Stimulated activated CD4-positive, alpha-beta T cell treated with anti-CD3 and anti-CD28 coated beads, TNF-alpha, amount 100 ng/mL, for 48 hours (primary cell): ENCODE data around the gene SIL1.
"Not testable (repeated sequence)": the region's sequence is repeated elsewhere in the genome, so short reads cannot be mapped to it uniquely, and the experiment has no call there.

Experiments
- DNase-seq, 3 donors: peaks; one replicate each; pipeline ENCODE4 v3.0.0-alpha.2; 2020; ENCODE audit warnings: low read depth in 3 of 3

The SIL1 gene

DNA sequence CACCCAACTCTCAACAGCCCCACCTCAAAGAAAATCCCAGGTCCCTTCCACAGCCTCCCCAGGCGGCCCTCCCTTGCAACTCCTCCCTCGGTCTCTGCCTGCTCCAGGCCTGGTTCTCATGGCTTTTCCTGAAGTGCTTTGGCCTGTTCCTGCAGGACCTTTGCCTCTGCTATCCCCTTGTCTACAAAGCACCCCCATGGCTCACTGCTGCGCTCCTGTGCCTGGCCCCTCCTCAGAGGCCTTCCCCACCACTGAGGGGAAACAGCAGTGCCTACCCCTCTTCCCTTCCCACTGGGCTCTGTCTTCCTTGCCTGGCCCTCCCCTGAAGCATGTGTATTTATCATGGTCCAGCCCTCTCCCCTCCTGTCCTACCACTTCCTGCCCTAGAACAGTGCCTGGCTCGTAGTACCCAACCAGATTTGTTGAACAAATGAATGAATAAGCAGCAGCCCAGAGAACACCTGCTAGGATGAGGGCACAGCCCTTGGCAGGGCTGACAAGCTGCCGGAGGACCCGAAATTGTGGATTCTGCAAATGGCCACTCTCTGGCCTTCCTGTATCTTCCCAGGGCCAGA lies 254.5 kb downstream of the SIL1 start:
- no peak for DNase-seq

DNA sequence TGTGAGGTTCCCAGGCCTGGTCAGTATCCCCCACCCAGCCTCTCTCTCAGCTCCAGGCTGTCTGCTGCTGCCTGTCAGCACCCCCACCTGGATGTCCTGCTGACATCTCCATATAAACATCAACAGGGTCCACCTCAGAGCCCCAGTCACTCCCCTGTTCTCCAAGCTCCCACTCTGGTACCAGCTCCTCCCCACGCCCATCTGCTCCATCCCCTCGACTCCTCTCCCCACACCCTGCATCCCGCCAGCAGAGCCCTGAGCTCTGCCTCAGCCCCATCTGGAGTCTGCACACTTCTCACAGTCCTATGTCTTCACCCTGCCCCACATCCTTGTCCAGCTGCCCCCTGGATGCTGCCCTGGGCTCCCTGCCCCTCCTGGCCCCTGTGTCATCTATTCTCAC lies 255.3 kb downstream of the SIL1 start:
- DNase-seq, result no peak

DNA sequence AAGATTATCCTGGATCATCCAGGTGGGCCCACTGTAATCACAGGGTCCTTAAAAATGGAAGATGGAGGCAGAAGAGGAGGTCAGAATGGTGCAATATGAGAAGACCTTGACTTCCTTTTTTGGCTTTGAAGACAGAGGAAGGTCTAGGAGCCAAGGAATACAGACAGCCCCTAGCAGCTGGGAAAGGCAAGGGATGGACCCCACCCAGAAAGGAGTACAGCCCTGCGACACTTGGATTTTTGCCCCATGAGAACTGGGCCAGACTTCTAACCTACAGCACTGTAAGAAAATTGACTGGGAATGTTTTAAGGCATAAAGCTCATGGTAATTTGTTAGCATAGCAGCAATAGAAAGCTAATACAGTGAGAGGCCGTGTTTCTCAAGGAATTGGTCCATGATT lies 256.1 kb downstream of the SIL1 start:
- no peak for DNase-seq

DNA sequence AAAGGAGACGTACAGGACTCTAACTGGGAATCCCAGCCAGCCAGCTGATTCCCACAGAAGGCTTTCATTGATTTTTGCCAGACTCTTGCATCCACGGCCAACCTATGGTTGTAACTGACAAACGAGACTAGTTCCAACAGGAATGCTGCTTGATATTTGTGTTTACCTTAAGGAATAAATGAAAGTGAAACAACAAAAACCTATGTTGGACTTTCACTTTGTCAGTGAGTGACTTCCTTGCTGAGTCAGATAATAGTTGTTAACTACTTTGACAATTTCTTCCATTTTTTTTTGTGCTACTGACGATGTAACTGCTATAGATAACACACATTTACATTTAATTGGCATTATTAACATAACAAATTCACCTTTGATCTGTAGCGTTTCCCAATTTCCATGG lies 259.6 kb downstream of the SIL1 start:
- DNase-seq, result no peak

DNA sequence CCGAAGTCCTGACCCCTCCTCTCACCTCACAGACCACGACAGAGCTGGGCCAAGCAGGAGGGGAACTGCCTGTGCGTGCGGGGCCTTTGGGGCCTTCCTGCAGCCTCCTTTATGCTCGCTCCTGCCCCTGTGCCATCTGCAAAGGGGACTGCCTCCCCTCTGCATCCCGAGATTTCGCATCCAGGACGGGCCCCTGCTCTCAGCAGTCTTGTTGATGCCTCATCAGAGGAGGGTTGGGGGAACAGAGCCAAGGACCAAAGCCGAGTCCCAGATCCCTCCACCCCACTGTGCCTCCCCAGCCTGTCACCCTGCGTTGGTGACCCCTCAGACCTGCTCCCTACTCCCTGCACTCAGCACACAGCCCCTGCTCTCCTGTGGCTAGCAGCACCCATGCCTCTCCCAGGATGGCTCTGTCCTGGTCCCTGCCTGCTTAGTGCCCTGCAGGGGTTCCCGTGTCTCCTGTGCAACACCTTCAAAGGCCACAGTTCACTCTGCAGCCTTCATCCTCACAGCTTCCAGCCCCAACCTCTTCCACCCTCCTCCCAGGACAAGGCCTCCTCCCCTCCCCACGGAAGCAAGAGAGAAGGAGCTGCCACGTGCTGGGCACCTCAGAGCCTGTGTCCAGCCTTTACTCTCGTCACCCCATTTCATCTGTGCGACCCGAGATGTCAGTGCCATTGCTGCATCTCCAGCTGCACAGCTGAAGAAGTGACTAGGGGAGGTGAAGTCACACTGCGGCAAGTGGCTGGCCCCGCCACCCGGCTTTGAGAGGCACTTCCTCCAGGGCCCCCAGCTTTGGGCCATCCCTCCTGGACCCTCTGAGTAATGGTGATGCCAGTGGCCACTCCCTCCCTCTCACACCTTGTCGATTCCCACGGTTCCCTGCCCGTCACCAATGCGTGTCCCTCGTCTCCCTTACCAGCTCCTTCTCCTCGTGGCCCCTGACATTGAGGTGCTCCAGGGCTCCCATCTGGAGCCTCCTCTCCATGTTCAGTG lies 260.5 kb downstream of the SIL1 start:
- no peak for DNase-seq

DNA sequence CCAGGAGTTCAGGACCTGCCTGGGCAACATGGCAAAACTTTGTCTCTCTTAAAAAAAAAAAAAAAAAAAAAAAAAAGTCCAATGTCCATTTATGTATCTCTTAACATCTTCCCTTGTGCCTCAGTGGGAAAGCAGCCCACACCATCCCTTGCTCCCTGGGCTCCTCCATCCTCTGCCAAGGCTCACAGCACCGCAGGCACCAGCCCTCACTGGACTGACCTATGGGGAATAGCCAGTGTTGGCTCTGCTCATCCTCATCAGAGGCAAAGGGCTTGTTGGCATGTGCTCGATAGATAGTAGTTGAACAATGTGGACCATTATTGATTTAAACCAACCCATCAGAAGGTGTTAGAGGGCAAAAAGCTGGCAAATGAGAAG lies 261.2 kb downstream of the SIL1 start:
- DNase-seq, result no peak

DNA sequence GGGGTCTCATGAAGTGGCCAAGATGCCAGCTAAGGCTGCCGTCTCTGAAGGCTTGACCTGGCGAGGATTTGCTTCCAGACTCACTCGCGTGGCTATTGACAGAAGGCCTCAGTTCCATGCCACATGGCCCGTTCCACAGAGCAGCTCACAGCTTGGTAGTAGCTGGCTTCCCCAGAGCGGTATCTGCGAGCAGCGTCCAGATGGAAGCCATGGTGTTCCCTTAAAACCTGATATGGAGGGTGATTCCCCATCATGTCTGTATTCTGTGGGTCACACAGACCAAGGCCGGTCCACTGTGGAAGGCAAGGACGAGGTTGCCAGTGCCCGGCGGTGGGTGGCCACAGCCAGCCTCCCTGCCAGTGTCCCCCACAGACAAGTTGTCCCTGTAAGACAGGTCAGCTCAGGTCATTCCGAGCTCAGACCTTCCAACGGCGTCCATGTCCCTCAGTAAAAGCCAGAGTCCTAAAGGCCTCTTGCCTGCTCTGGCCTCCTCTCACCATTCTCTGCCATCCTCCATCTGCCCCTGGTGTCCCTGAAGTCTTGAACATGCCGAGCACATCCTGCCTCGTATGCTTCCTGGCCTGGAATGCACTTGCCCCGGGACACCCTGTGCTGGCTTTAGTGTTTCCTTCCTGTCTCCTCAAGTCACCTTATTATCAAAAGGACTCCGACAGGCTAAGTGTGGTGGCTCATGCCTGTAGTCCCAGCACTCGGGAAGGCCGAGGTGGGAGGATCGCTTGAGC lies 261.8 kb downstream of the SIL1 start:
- no peak for DNase-seq

DNA sequence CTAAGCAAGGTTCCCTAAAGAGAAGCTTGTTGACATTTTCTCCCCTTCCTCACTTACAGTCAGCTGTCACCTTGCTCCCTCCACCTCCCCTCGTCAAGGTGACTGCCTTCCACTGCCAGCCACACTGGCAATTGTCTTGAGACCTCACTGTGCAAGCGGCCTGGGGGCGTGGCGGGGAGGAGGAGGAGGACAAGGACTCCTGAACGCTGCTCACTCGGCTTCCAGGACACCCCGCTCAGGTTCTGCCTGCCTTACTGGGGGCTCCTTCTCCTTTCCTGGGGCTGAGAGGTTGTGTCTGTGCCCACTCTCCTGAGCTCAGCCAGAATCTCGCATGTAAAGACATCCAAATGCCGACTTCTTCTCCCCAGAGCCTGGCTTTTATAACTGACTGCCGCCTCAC lies 262.7 kb downstream of the SIL1 start:
- DNase-seq, result no peak

DNA sequence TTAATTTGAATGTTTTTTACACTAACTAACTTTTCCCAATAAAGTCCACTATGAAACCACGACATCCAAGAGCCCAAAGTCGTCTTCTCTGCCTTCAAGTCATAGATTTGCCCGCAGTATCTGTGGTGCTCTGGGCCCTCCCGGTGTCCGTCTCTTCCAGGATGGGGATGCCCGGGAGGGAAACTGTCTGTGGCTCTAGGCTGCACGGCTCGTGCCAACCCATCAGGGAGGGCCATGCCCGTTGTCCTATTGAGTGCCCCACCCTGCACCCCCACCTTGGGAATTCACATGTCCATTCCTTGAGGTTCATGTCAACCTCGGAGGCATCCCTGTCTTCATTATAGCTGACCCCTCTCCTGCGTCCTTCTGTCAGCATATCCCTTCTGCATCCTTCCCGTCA lies 263.2 kb downstream of the SIL1 start:
- DNase-seq, result no peak

DNA sequence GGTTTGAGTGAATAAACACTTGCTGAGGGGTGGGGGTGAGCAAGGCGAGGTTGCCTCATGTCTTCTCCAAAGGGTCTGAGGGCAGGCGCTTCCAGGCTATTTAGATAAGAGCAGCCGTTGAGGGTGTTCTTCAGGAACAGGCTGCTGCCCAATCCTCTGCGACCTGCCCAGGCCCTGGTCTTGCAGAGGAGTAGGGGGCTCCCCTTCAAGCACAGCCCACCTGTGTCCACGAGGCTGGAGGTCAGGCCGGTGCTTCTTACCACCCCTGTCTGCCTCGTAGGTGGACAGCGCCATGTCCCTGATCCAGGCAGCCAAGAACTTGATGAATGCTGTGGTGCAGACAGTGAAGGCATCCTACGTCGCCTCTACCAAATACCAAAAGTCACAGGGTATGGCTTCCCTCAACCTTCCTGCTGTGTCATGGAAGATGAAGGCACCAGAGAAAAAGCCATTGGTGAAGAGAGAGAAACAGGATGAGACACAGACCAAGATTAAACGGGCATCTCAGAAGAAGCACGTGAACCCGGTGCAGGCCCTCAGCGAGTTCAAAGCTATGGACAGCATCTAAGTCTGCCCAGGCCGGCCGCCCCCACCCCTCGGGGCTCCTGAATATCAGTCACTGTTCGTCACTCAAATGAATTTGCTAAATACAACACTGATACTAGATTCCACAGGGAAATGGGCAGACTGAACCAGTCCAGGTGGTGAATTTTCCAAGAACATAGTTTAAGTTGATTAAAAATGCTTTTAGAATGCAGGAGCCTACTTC lies 264.5 kb downstream of the SIL1 start:
- no peak for DNase-seq

DNA sequence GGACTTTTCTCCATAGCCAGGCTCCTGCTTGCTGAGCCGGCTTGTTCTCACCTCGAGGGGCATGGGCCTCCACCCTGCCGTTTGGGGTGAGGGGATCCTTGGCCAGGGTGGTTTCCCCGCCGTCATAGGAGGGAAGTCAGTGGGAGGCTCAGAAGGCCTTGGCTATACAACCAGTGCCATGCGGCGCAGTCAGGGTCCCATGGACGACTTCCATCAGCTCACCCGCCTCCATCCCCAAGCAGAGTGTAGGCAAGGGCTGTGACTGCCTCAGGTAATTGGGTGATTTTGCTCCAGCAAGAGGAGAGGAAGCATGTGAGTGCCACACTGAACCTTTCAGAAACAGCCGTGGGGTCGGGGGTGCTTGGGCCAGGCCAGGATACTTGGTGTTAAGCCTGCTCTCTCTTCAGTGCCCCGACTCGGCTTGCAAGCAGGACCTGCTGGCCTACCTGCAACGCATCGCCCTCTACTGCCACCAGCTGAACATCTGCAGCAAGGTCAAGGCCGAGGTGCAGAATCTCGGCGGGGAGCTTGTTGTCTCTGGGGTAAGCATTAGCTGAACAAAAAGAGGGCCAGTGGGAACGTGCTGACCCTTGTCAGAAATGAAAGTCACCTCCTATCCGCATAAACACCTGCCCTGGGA lies 265.9 kb downstream of the SIL1 start:
- DNase-seq, result no peak

DNA sequence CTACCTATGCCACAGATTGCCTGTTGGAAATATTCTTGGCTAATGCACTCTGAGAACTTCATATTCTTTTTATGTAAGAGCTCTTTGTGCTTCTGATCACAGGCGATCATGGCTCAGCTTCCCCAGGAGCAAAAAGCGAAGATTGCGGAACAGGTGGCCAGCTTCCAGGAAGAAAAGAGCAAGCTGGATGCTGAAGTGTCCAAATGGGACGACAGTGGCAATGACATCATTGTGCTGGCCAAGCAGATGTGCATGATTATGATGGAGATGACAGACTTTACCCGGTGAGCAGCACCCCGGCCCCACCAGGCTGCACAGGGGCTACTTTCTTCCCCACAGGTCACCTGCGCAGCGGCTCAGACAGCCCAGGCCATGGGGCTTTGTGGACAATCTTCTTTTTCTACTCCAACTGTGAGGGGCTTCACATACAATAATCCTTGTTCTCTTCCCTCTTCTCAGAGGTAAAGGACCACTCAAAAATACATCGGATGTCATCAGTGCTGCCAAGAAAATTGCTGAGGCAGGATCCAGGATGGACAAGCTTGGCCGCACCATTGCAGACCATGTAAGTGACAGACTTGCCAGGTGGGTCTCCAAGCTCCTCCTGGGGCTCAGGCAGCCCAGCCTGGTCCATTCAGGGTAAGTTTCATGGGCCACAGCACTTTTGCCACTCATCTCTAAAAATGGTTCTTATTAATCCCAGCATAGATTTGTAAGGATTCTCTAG lies 267.6 kb downstream of the SIL1 start:
- DNase-seq, result no peak

DNA sequence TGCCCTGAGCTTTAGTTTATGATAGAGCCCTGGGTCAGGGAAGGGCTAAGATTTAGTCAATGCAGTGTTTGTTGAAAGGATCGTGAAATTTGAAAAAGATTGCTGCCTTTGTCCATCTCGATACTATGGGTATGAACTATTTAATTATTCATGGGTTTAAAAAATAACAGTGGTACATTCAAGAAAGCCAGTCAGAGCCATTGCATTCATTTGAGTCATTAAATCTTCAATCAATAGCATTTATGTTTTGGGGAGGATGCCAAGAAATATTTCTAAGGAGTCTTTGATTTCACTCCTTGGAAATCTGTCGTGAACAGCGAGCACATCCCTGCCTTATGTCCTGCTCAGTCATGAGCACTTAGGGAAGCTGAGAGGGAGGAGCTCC lies 268.6 kb downstream of the SIL1 start:
- no peak for DNase-seq

DNA sequence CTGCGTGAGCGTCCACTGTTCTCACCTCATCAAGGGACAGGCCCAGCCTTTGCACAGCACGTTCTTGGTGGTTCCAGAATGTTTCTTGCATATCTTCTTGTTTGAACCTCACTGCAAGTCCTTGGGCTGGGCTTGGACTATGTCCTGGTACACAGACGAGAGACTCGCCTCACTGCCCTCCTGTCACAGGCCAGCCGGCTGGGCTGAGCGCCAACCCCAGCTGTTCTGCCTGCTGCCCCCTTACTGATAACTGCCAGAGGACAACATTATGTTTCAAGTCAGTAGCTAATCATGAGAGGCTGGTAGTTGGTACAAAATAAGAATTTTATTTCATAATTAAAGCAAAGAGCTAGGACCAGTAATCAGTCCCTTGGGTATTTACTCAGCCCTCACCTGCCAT lies 270.2 kb downstream of the SIL1 start:
- no peak for DNase-seq

DNA sequence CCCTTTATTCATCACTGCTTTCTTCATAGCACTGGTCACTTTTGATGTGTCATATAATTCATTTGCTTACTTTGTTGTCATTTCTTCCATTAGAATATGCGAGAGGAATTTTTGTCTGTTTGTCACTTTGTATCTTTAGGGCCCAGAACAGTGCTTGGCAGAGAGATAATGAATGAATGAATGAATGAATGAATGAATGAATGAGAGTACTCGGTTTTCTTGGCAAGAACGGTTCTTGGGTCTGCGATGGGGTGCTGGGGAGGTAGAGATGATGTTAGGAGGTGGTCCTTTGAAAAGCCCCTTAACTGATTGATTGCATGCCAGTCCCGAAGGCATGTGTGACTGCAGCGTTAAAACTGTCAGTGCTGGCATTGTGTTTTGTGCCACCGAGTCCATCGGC lies 270.6 kb downstream of the SIL1 start:
- DNase-seq, result no peak

DNA sequence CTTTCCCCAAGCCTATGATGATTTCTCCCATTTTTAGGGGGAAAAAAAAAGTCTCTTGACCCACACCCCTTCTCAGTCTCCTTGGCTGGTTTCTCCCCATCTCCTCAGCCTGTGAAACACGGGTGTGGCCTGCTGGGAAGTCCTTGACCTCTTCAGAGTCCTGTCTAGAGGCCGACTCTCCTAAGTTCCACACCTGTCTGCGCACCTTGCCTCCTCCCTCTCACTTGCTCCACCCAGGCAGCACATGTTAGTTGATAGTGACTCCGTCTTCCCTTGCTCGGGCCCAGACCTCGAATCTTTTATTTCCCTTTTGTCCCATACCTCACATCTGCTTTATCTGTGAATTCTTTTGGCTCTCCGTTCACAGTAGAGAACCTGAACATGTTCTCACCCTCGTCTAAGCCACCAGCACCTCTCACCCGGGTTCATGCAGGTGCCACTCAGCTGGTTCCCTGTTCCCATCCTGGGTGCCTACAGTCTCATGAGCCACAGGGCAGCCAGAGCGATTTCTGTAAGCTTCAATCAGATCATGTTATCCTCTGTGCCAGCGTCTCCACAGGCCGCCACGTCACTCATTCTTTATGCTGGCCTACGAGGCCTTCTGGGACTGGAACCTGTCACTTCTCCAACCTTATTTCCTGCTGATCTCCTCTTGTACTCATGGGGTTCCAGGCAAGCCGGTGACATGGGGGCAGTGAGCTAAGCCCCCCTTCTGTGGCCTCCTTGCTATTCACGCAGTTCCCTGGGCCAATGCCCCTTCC lies 271.3 kb downstream of the SIL1 start:
- no peak for DNase-seq

DNA sequence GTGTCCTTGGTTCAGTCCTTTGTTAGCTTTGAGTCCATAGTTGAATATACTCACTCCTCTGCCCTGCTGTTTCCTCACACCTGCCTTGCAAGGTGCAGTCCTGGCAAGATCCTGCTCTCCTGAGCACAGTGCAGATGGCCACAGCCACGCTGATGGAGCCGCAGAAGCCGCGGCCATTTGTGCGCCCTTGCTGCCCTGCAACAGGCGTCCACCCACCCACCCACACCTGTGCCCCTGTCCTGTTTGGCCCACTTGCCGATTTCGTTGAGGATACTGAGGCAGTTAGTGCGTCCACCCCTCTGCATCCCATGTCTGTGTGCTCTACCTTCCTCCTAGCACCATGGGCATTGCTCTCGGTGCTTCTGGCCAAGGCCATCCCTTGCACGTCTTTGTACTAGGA lies 271.9 kb downstream of the SIL1 start:
- DNase-seq, result no peak

DNA sequence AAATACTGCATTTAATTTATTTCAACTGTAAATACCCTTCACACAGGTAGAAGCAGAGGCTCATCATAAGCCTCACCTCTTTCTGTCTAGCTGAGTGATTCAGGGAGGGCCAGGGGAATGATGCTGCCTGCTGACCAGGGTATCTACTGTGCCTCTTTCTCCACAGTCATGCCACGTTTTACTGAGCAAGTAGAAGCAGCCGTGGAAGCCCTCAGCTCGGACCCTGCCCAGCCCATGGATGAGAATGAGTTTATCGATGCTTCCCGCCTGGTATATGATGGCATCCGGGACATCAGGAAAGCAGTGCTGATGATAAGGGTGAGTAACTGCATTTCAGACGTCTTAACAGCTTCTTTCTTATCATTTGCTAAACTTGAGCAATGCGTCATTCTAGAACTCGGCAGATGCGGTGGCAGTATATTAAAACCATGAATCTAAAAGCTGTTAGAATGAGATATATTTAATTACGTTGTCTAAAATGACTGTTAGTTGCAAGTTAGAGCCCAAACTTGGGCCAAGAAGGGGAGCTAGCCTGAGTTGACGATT lies 273.0 kb downstream of the SIL1 start:
- DNase-seq, result no peak

DNA sequence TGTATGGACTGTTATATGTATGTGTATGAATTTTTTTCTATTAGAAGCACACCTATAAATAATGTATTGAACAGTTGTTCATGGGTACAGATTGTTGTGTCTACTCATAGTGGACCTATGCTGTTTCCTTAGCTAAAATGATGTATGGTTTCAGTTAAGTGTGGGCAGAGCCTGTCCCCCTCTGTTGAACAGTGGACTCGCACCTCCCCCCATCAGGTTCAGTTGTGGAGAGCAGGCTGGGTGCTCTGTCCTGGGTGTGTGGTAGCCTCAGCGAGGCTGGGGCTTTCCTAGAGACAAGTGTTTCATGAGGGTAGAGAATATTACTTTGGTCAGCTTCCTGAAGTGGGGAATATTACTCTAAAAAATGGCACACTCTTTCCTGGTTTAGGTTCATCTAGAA lies 275.7 kb downstream of the SIL1 start:
- DNase-seq, result no peak

DNA sequence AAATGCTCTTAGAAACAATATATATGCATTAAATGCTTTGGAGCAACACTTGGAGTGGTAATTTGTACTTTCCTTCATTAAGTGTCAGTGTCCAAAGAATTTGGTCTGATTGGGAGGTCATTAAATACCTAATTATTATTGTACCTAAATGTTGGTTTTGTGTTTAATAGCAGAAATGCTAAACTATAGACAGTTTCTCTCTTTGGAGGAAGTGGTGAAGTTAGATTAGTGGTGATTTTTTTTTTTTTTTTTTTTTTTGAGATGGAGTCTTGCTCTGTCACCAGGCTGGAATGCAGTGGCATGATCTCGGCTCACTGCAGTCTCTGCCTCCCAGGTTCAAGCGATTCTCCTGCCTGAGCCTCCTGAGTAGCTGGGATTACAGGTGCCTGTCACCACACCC lies 276.8 kb downstream of the SIL1 start:
- DNase-seq, result not testable (repeated sequence)
